ENCODE data around the gene FAM118A. TPM values are rescaled to one million over a fixed set of nuclear protein-coding genes. Genes with fewer than 3 reads are reported as not detected.

Gene FAM118A
- total RNA-seq, 1 experiment from 2014 or later: 37.9 TPM

GRCh38 chr22:45284705-45285262, 24.9 kb upstream of the FAM118A start, which contains the start of gene UPK3A:
Gene UPK3A (plus strand): TSS chr22:45284949. CDS start chr22:45285014, 65 bp downstream.
- H2AFZ ChIP-seq (ENCODE audit: low read length): no peak within 1 kb of the TSS
- WGBS (ENCODE audit: extremely low coverage, insufficient read length, low lambda C conversion rate): no CpG with 5 or more reads among the region's 46 CpGs
- H2BK5ac ChIP-seq (ENCODE audit: insufficient read length, low read length): no peak within 1 kb of the TSS
- H3K56ac ChIP-seq (ENCODE audit: insufficient read length, low read depth, low read length): no peak within 1 kb of the TSS
- no peaks in the 10 kb centered on the region for H4K20me1 ChIP-seq (ENCODE audit: control insufficient read depth, insufficient read depth, insufficient read length)
- peak within 1 kb of the TSS; percentile 57 for H3K4me2 ChIP-seq (ENCODE audit: insufficient read depth, insufficient read length, low read length)
- no peak within 1 kb of the TSS for H4K91ac ChIP-seq (ENCODE audit: insufficient read length, low read depth, low read length)
- no peaks in the 10 kb centered on the region for H3K4me1 ChIP-seq (ENCODE audit: insufficient read depth, low read length)
- no peak within 1 kb of the TSS for H3K14ac ChIP-seq (ENCODE audit: insufficient read depth, low read length)
- no peak within 1 kb of the TSS for H2BK15ac ChIP-seq (ENCODE audit: low read depth, low read length)
- H2BK20ac ChIP-seq (ENCODE audit: low read depth, low read length, poor library complexity, severe bottlenecking): no peak within 1 kb of the TSS
- no peaks in the 10 kb centered on the region for H3K79me2 ChIP-seq (ENCODE audit: insufficient read depth, low read length)
- H3K9me3 Mint-ChIP-seq: no peaks in the 10 kb centered on the region
- H3K27me3 ChIP-seq (ENCODE audit: insufficient read depth, low read length): peaks cover 5% of the 10 kb centered on the region; the same call in 1 of the 2 replicates
- peaks cover 67% of the 10 kb centered on the region for H3K27me3 Mint-ChIP-seq (ENCODE audit: low read depth)
- H3K27ac Mint-ChIP-seq: peak within 1 kb of the TSS in 2 of 3 experiments; percentile 21 to 54; a peak in 2 of 7 replicates
- H3K23ac ChIP-seq (ENCODE audit: insufficient read length, low read depth, low read length): no peak within 1 kb of the TSS
- H3K36me3 Mint-ChIP-seq (ENCODE audit: insufficient read depth in 1 of 3, low read depth in 3 of 3): no peaks in the 10 kb centered on the region; a peak in 1 of 7 replicates
- DNase-seq: peak; percentile 89
- H2AK5ac ChIP-seq (ENCODE audit: insufficient read length, low read length): no peak within 1 kb of the TSS
- no peak within 1 kb of the TSS for H4K8ac ChIP-seq (replicated peaks; ENCODE audit: insufficient read length, low read depth, low read length)
- H4K5ac ChIP-seq (ENCODE audit: insufficient read length, low read depth, low read length): no peak within 1 kb of the TSS
- no peaks in the 10 kb centered on the region for H3K9me3 ChIP-seq (ENCODE audit: control insufficient read depth, low read depth, low read length)
- TF ChIP-seq, protein P1, sequence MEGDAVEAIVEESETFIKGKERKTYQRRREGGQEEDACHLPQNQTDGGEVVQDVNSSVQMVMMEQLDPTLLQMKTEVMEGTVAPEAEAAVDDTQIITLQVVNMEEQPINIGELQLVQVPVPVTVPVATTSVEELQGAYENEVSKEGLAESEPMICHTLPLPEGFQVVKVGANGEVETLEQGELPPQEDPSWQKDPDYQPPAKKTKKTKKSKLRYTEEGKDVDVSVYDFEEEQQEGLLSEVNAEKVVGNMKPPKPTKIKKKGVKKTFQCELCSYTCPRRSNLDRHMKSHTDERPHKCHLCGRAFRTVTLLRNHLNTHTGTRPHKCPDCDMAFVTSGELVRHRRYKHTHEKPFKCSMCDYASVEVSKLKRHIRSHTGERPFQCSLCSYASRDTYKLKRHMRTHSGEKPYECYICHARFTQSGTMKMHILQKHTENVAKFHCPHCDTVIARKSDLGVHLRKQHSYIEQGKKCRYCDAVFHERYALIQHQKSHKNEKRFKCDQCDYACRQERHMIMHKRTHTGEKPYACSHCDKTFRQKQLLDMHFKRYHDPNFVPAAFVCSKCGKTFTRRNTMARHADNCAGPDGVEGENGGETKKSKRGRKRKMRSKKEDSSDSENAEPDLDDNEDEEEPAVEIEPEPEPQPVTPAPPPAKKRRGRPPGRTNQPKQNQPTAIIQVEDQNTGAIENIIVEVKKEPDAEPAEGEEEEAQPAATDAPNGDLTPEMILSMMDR (conservative IDR thresholded peaks at IDR 0.05): no peak
- H3K18ac ChIP-seq (ENCODE audit: insufficient read length, low read depth, low read length): no peak within 1 kb of the TSS
- peak within 1 kb of the TSS; percentile 63 to 80 for H3K4me3 Mint-ChIP-seq
- peaks cover 10% of the 10 kb centered on the region for H3K23me2 ChIP-seq (ENCODE audit: insufficient read length, low read depth, low read length, poor library complexity, severe bottlenecking)
- no peak within 1 kb of the TSS for H3K9ac ChIP-seq (ENCODE audit: extremely low read depth, insufficient read length, low read length)
- H3K27ac ChIP-seq (ENCODE audit: insufficient read length, low read depth, low read length): no peak within 1 kb of the TSS
- no peaks in the 10 kb centered on the region for H3K79me1 ChIP-seq (ENCODE audit: insufficient read depth, low read depth, low read length, poor library complexity, severe bottlenecking)
- peaks cover 17 to 19% of the 10 kb centered on the region in 2 experiments for H3K4me1 Mint-ChIP-seq
- H3T11ph ChIP-seq (ENCODE audit: low read length): no peak within 1 kb of the TSS
- H2BK120ac ChIP-seq (ENCODE audit: low read depth, low read length, poor library complexity, severe bottlenecking): no peak within 1 kb of the TSS
- no peak within 1 kb of the TSS for H2BK12ac ChIP-seq (ENCODE audit: insufficient read length, low read depth, low read length)
- no peak within 1 kb of the TSS for H3K4ac ChIP-seq (ENCODE audit: low read depth, low read length)
